HEK293T (cell line): Measurements from ENCODE around the gene MYADML2.
"Not testable (repeated sequence)": the region's sequence is repeated elsewhere in the genome, so short reads cannot be mapped to it uniquely, and the experiment has no call there.

Experiments used
- CTCF ChIA-PET: fragments of 350-600 bp; formaldehyde crosslinking; extraction: SDS; loops from one replicate; lab custom pipeline; 2021; ENCODE audit warnings: antibody characterized with exemption, inconsistent platforms; lab: Yijun Ruan, JAX
- POLR2A ChIA-PET: fragments of 350-600 bp; formaldehyde crosslinking; extraction: SDS; loops from one replicate; lab custom pipeline; 2020; ENCODE audit warnings: antibody characterized with exemption, inconsistent platforms; lab: Yijun Ruan, JAX
- DNase-seq: peaks from one replicate; pipeline ENCODE4 v3.0.0; 2012; ENCODE audit warnings: mixed read lengths; ENCODE audit errors: extremely low spot score
- ARNT ChIP-seq: fragments of 450-650 bp; IDR thresholded peaks from 2 replicates; pipeline ENCODE4 v1.6.1; 2017; ENCODE audit warnings: mild to moderate bottlenecking
- BHLHE40 ChIP-seq: fragments of 450-650 bp; IDR thresholded peaks from 2 replicates; pipeline ENCODE4 v1.6.1; 2016; ENCODE audit warnings: mild to moderate bottlenecking, moderate library complexity, borderline replicate concordance
- CTBP1 ChIP-seq: fragments of 450-650 bp; IDR thresholded peaks from 2 replicates; pipeline ENCODE4 v1.6.1; 2016; ENCODE audit warnings: borderline replicate concordance
- ELF4 ChIP-seq: fragments of 450-650 bp; IDR thresholded peaks from 2 replicates; pipeline ENCODE4 v1.6.1; 2017; ENCODE audit warnings: antibody characterized with exemption
- FOXA1 ChIP-seq: fragments of 450-650 bp; IDR thresholded peaks from 2 replicates; pipeline ENCODE4 v1.6.1; 2016; ENCODE audit warnings: mild to moderate bottlenecking
- FOXK2 ChIP-seq: fragments of 450-650 bp; IDR thresholded peaks from 2 replicates; pipeline ENCODE4 v1.6.1; 2016; ENCODE audit warnings: mild to moderate bottlenecking
- FOXM1 ChIP-seq: fragments of 450-650 bp; IDR thresholded peaks from 2 replicates; pipeline ENCODE4 v1.6.1; 2017; ENCODE audit warnings: mild to moderate bottlenecking, borderline replicate concordance
- HDGF ChIP-seq: fragments of 450-650 bp; IDR thresholded peaks from 2 replicates; pipeline ENCODE4 v1.6.1; 2017; ENCODE audit warnings: antibody characterized with exemption, borderline replicate concordance
- L3MBTL2 ChIP-seq: fragments of 450-650 bp; conservative IDR thresholded peaks from 2 replicates; pipeline ENCODE4 v1.6.1; 2016; ENCODE audit warnings: mild to moderate bottlenecking
- LEF1 ChIP-seq: fragments of 450-650 bp; IDR thresholded peaks from 2 replicates; pipeline ENCODE4 v1.6.1; 2017; ENCODE audit warnings: mild to moderate bottlenecking, borderline replicate concordance
- NFRKB ChIP-seq: fragments of 450-650 bp; IDR thresholded peaks from 2 replicates; pipeline ENCODE4 v1.6.1; 2016; ENCODE audit warnings: mild to moderate bottlenecking, moderate library complexity
- SP1 ChIP-seq: fragments of 450-650 bp; IDR thresholded peaks from 2 replicates; pipeline ENCODE4 v1.6.1; 2017
- SUZ12 ChIP-seq: fragments of 450-650 bp; IDR thresholded peaks from 2 replicates; pipeline ENCODE4 v1.6.1; 2016; ENCODE audit warnings: mild to moderate bottlenecking
- TARDBP ChIP-seq: fragments of 450-650 bp; IDR thresholded peaks from 2 replicates; pipeline ENCODE4 v1.6.1; 2016
- ZNF384 ChIP-seq: fragments of 450-650 bp; IDR thresholded peaks from 2 replicates; pipeline ENCODE4 v1.6.1; 2016
- TF ChIP-seq, protein P1 (sequence below): fragments of 450-650 bp; IDR thresholded peaks from 2 replicates; pipeline ENCODE4 v1.6.1; 2016

Gene MYADML2

DNA sequence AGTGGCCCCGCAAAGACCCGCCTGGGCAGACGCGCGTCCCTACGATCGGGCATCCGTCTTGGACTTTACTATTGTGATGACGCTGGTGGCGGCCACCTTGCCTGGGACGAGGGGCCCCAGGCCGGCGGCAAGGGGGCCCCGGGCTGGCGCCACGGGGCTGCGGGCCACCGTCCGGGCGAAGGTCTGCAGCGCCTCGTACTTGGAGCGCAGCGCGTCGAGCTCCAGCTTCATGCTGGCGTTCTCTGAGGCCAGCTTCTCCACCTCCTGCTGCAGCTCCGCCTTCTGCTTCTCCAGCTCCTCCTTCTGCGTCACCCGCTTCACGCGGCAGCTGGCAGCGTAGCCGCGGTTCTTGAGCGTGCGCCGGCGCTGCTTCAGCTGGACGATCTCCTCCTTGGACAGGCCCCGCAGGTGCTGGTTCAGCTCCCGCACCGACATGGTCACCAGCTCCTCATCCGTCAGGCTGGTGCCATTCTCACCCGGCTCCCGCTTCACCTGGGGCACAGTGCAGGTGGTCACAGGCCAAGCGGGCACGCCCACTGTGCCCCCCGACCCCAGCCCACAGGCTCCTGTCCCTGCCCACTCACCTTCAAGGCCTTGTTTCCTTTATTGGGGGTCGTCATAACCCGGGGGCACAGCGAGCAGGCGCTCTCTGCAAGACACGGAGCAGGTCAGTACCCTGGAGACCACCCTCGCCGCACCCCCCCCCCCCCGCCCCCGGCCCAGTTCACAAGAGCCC is 24.3 kb downstream of the MYADML2 start:
- ChIA-PET POLR2A (interaction anchor here (1.5 to 4.9 kb wide), 4 partner anchors 12 to 52 kb away, joined by 5 to 24 read pairs (median 11); partner anchors contain the start of genes ANAPC11, ARHGDIA, PCYT2 and PYCR1), CTCF (interaction anchor here (0.5 to 1.6 kb wide), 2 partner anchors 54 to 670 kb away, joined by 4 to 5 read pairs; no protein-coding TSS in a partner anchor)
- no peak for TF ChIP-seq SUZ12
- no peak for TF ChIP-seq ELF4
- no peak for TF ChIP-seq L3MBTL2
- no peak for TF ChIP-seq NFRKB
- TF ChIP-seq CTBP1, result no peak
- no peak for TF ChIP-seq HDGF
- no peak for TF ChIP-seq FOXA1
- no peak for TF ChIP-seq ZNF384
- TF ChIP-seq FOXK2, result no peak
- no peak for TF ChIP-seq SP1
- no peak for TF ChIP-seq LEF1
- no peak for TF ChIP-seq TARDBP
- no peak for TF ChIP-seq BHLHE40
- TF ChIP-seq, protein P1, sequence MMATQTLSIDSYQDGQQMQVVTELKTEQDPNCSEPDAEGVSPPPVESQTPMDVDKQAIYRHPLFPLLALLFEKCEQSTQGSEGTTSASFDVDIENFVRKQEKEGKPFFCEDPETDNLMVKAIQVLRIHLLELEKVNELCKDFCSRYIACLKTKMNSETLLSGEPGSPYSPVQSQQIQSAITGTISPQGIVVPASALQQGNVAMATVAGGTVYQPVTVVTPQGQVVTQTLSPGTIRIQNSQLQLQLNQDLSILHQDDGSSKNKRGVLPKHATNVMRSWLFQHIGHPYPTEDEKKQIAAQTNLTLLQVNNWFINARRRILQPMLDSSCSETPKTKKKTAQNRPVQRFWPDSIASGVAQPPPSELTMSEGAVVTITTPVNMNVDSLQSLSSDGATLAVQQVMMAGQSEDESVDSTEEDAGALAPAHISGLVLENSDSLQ, result no peak
- TF ChIP-seq FOXM1, result no peak
- no peak for TF ChIP-seq ARNT
- DNase-seq, result no peak

DNA sequence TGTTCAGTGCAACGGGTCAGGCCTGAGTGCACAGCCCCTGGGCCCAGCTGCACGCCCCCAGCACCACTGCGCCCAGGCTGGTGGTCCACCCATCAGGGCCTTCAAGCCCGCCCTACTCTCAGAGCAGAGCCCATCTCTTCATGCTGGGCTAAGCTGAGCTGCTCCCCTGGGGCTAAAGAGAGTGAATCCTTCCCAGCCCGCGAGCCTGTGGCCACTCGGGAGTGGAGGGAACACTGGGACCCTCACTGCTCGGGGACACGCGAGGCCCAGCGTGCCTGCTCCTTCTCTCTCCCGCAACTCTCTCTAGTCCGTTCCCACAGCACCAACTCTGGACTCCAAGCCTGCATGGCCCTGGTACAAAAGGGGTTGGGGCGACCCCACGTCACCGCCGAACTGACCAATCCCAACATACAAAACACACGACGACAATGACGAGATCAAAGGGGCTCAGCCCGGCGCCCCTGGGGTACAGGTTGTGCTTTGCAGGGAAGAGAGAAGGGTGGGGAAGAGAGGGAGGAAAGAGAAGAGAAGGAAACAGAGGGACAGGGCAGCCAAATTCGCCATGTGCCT is 25.0 kb downstream of the MYADML2 start:
- no peak for DNase-seq
- ChIA-PET POLR2A (no interaction called here), CTCF (interaction anchor here (1.6 kb wide), 1 partner anchor 53 kb away, joined by 4 read pairs; no protein-coding TSS in a partner anchor)
- TF ChIP-seq TARDBP, result no peak
- no peak for TF ChIP-seq ZNF384
- TF ChIP-seq ARNT, result no peak
- no peak for TF ChIP-seq ELF4
- TF ChIP-seq NFRKB, result no peak
- no peak for TF ChIP-seq SUZ12
- no peak for TF ChIP-seq FOXK2
- no peak for TF ChIP-seq BHLHE40
- no peak for TF ChIP-seq HDGF
- TF ChIP-seq, protein P1, result no peak
- no peak for TF ChIP-seq LEF1
- no peak for TF ChIP-seq FOXM1
- no peak for TF ChIP-seq CTBP1
- TF ChIP-seq SP1, result no peak
- TF ChIP-seq FOXA1, result no peak
- TF ChIP-seq L3MBTL2, result no peak

DNA sequence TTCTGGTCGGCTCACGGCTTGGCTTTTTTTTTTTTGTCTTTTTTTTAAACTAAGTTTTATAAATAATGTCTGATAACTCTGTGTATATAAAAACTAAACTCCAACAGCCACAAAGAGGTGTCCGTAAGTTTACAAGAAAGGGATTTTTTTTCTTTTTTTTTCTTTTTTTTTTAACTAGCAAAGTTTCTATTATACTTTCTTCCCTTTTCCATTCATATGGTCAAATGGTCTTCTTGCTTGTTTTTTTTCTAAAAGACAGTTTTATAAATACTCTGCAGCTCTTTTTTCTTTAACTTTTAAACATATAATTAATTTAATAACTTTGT is 25.5 kb downstream of the MYADML2 start:
- ChIA-PET CTCF (no interaction called here), POLR2A (no interaction called here)
- DNase-seq, result no peak
- TF ChIP-seq FOXM1, result no peak
- TF ChIP-seq ZNF384, result no peak
- TF ChIP-seq FOXK2, result no peak
- TF ChIP-seq ARNT, result no peak
- TF ChIP-seq NFRKB, result no peak
- TF ChIP-seq LEF1, result no peak
- TF ChIP-seq, protein P1, result no peak
- no peak for TF ChIP-seq BHLHE40
- no peak for TF ChIP-seq HDGF
- TF ChIP-seq FOXA1, result no peak
- TF ChIP-seq L3MBTL2, result no peak
- TF ChIP-seq CTBP1, result no peak
- no peak for TF ChIP-seq SUZ12
- no peak for TF ChIP-seq ELF4
- TF ChIP-seq SP1, result no peak
- TF ChIP-seq TARDBP, result no peak

DNA sequence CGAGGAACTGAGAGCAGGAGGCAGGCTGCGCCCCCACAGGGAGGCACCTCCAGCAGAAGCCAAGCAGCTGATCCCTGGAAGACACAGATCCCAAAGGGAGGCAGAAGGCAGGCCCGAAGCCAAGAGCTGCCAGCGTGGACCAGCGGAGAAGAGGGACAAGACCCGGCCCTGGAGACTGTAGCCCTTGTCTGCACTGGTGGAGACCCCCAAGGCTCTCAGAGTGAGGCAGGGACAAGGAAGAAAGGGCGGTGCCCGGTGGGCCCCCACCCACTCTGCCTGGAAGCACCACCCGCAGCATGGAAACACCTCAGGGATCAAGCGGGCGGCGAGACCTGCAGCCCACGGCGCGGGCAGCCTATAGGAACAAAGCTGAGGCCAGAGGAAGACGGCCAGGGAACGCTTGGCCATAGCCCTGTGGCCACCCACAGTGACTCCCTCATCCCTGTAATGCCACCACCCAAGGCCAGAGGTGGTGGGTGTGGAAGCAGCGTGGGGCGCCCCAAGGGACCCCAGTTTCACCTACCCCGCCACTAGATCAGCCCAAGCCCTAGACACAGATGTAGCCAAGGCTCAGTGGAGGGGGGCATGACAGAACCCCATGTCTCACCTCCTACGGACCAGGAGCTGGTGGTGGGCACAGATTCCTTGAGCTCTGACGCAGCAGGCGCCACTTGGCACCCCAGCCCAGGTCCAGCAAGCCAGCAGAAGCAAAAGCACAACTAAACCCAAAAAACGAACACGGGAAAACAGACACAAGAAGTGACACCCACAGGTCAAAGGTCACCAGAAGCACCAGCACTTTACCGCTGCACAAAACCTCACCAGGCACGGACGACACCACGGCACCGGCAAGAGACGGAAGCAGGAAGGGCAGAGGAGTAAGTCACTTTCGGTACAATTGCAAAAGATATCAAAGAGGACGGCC is 26.2 kb downstream of the MYADML2 start:
- ChIA-PET CTCF (no interaction called here), POLR2A (no interaction called here)
- no peak for DNase-seq
- no peak for TF ChIP-seq TARDBP

DNA sequence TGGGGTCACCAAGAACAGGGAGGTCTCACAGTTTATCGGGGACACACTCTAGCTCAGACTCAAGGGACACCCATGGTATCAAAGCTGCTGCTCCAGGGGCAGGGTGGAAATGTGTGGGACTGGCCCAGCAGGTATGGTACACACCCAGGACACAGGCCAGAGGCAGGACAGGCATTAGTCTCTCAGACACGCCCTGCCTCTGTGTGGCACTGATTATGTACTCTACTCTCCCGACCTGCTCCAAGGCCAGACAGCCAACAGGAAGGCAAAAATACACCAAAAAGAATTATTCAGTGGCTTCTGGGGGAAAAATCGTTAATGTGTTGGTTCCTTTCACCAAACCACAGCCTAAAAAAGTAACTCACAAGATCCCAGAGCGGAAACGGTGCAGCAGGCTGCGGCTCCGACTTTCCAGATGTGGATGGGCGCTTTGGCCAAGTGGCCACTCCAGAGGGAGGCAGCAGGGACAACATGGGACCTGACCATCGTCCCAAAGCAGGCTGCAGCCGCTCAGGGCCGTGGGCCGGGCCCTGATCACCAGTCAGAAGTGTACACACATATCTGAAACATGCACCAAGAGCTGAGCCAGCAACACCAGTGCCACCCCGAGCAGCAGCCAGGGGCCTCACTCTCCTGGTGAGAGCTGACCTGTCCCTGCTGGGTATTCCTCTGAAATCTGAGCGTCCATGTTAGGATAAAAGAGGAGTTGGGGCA is 28.0 kb downstream of the MYADML2 start:
- TF ChIP-seq, protein P1, result no peak
- TF ChIP-seq ELF4 (no peak), SUZ12 (no peak)
- no peak for DNase-seq
- CTCF ChIA-PET, result no interaction called here
- POLR2A ChIA-PET, result no interaction called here

DNA sequence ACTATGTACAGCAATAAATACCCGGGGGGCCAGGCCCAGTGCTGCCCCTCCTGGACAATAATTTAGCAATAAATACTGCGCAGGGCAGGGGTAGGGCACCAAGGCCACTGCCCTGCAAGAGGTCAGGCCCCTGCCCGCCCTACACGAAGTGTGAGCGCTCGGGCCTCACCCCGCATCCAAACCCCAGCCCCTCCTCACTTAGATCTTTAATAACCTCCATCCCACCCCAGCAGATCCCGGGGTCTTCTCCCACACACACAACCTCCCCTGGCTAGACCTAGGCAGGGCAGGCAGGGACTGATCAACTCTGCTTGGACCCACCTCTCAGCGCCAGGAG is 28.7 kb downstream of the MYADML2 start:
- DNase-seq, CTCF ChIA-PET: not testable (repeated sequence)
- POLR2A ChIA-PET, result interaction anchor here (1.3 kb wide), 1 partner anchor 85 kb away, joined by 5 read pairs; the partner anchor contains the start of gene MCRIP1
